GM23338 (cell line): ENCODE measurements around the gene EZR. TPM values are rescaled to one million over a fixed set of nuclear protein-coding genes. Genes with fewer than 3 reads are reported as not detected.
A peak's percentile ranks its signal among the peaks of the same experiment; 100 is the strongest.

Experiments
- ATAC-seq: fragments of 200-7000 bp; cut with Tn5 transposase; 3 replicates; pipeline ENCODE4 v1.9.1; 2020
- DNase-seq: peaks from one replicate; pipeline ENCODE4 v3.0.0-alpha.2; 2015; ENCODE audit warnings: low spot score
- H2AFZ ChIP-seq: fragments of 200-600 bp; sonication (generic); 2 replicates; pipeline ENCODE4 v1.8.0; 2016; ENCODE audit warnings: antibody characterized with exemption, mild to moderate bottlenecking, moderate library complexity
- H3F3A ChIP-seq: fragments of 200-600 bp; sonication (generic); replicated peaks from 2 replicates; pipeline ENCODE4 v1.8.0; 2017; ENCODE audit warnings: antibody characterized with exemption, mixed run types, low read depth
- H3K27ac ChIP-seq: fragments of 200-600 bp; sonication (generic); 2 replicates; pipeline ENCODE4 v1.6.1; 2016; ENCODE audit warnings: low read depth
- H3K27me3 ChIP-seq: fragments of 200-600 bp; sonication (generic); 2 replicates; pipeline ENCODE4 v1.8.0; 2016; ENCODE audit warnings: mild to moderate bottlenecking, mixed run types, moderate library complexity; ENCODE audit not compliant: insufficient read depth
- H3K36me3 ChIP-seq: fragments of 200-600 bp; sonication (generic); 2 replicates; pipeline ENCODE4 v1.8.0; 2016; ENCODE audit warnings: mild to moderate bottlenecking; ENCODE audit not compliant: insufficient read depth
- H3K4me1 ChIP-seq: fragments of 200-600 bp; sonication (generic); 2 replicates; pipeline ENCODE4 v1.8.0; 2016; ENCODE audit warnings: mild to moderate bottlenecking, moderate library complexity; ENCODE audit not compliant: insufficient read depth
- H3K4me2 ChIP-seq: fragments of 200-600 bp; sonication (generic); 2 replicates; pipeline ENCODE4 v1.7.1; 2017; ENCODE audit warnings: mixed run types
- H3K4me3 ChIP-seq: fragments of 200-600 bp; sonication (generic); 2 replicates; pipeline ENCODE4 v1.6.1; 2016; ENCODE audit warnings: mixed run types
- H3K79me2 ChIP-seq: fragments of 200-600 bp; sonication (generic); replicated peaks from 2 replicates; pipeline ENCODE4 v1.8.0; 2017; ENCODE audit warnings: mild to moderate bottlenecking; ENCODE audit not compliant: insufficient read depth
- H3K9me2 ChIP-seq: fragments of 200-600 bp; sonication (generic); 2 replicates; pipeline ENCODE4 v1.8.0; 2017; ENCODE audit not compliant: insufficient read depth
- H4K20me1 ChIP-seq: fragments of 200-600 bp; sonication (generic); replicated peaks from 2 replicates; pipeline ENCODE4 v1.8.0; 2017; ENCODE audit warnings: mild to moderate bottlenecking; ENCODE audit not compliant: insufficient read depth
- H3K27ac Mint-ChIP-seq: 2 replicates; pipeline ENCODE4 v1.8.0; 2020; ENCODE audit warnings: inconsistent platforms, mild to moderate bottlenecking, moderate library complexity, mixed read lengths
- H3K27me3 Mint-ChIP-seq: 3 replicates; pipeline ENCODE4 v1.8.0; 2022; ENCODE audit warnings: low read depth, mild to moderate bottlenecking, moderate library complexity, mixed read lengths, inconsistent platforms; ENCODE audit not compliant: insufficient read depth, poor library complexity
- H3K36me3 Mint-ChIP-seq: 3 replicates; pipeline ENCODE4 v1.8.0; 2021; ENCODE audit warnings: low read depth, mild to moderate bottlenecking, inconsistent platforms, moderate library complexity, mixed read lengths
- H3K4me1 Mint-ChIP-seq: 3 replicates; pipeline ENCODE4 v1.8.0; 2020; ENCODE audit warnings: mild to moderate bottlenecking, inconsistent platforms, mixed read lengths
- H3K4me3 Mint-ChIP-seq: 3 replicates; pipeline ENCODE4 v1.8.0; 2021; ENCODE audit warnings: moderate library complexity, mild to moderate bottlenecking, inconsistent platforms, mixed read lengths
- H3K9me3 Mint-ChIP-seq: 3 replicates; pipeline ENCODE4 v1.8.0; 2020; ENCODE audit warnings: moderate library complexity, mild to moderate bottlenecking, inconsistent platforms, mixed read lengths
- CREB1 ChIP-seq: fragments of 250-450 bp; sonication (Bioruptor Pico); IDR thresholded peaks from 2 replicates; pipeline ENCODE4 v1.5.0; 2020; ENCODE audit warnings: low read depth, mild to moderate bottlenecking, moderate library complexity
- CTCF ChIP-seq, 2 experiments: fragments of 200-600 bp in 1 of 2; sonication (generic) in 1 of 2; conservative IDR thresholded peaks; 2 replicates each; pipeline versions ENCODE4 v1.5.1 to v1.6.1; 2016 to 2017; ENCODE audit warnings: antibody characterized with exemption in 2 of 2, low read depth in 2 of 2, mild to moderate bottlenecking in 2 of 2, moderate library complexity in 1 of 2
- EZH2phosphoT487 ChIP-seq: fragments of 200-600 bp; sonication (generic); IDR thresholded peaks from one replicate; pipeline ENCODE4 v1.8.1; 2018; ENCODE audit warnings: antibody characterized with exemption; ENCODE audit not compliant: unreplicated experiment
- JUNB ChIP-seq: IDR thresholded peaks from one replicate; pipeline ENCODE4 v1.6.1; 2016; ENCODE audit warnings: antibody characterized with exemption; ENCODE audit not compliant: unreplicated experiment
- POLR2AphosphoS5 ChIP-seq: IDR thresholded peaks from 2 replicates; pipeline ENCODE4 v1.6.1; 2016; ENCODE audit warnings: antibody characterized with exemption, low read depth
- REST ChIP-seq: IDR thresholded peaks from one replicate; pipeline ENCODE4 v1.6.1; 2018; ENCODE audit warnings: antibody characterized with exemption; ENCODE audit not compliant: unreplicated experiment
- STAT1 ChIP-seq: IDR thresholded peaks from one replicate; pipeline ENCODE4 v1.6.1; 2016; ENCODE audit warnings: antibody characterized with exemption; ENCODE audit not compliant: unreplicated experiment
- ZNF114 ChIP-seq: fragments of 250-450 bp; sonication (Bioruptor Pico); IDR thresholded peaks from 2 replicates; pipeline ENCODE4 v1.5.0; 2020; ENCODE audit warnings: mild to moderate bottlenecking, moderate library complexity
- ZNF331 ChIP-seq: fragments of 250-450 bp; sonication (Bioruptor Pico); IDR thresholded peaks from 2 replicates; pipeline ENCODE4 v1.5.0; 2020; ENCODE audit warnings: low read depth, mild to moderate bottlenecking, moderate library complexity
- long read RNA-seq: library from polyadenylated mRNA; unstranded; transcript quantifications from one replicate; pipeline ENCODE4 v2.0.0, GENCODE V29; 2020; ENCODE audit not compliant: unreplicated experiment
- polyA plus RNA-seq: library from polyadenylated mRNA; unstranded; fragments of >200 nt; fragmentation: Nextera tagmentation; extraction: Ambion mirVana; gene quantifications from 2 replicates; pipeline ENCODE4 v1.2.1, GENCODE V29; 2016
- total RNA-seq: library from RNA; depleted of rRNA; stranded (reverse); fragments of >200 nt; shearing (Covaris generic); gene quantifications from 2 replicates; pipeline ENCODE4 v1.2.3, GENCODE V29; 2014; rRNA removed

The EZR gene
- total RNA-seq (208 and 209 TPM in 2 replicates), polyA plus RNA-seq (188 and 199 TPM in 2 replicates)
- long read RNA-seq, transcript EZR-202 (14 exons, 3,096 nt) = major isoform, 63 of 138 reads
- long read RNA-seq, transcript EZR-201 (13 exons, 3,068 nt) = minor isoform, 8 of 138 reads
- long read RNA-seq, partial matches to known transcripts = 58 of 138 reads
- long read RNA-seq, other reads (novel, unspliced or antisense) = 9 of 138 reads

GRCh38 chr6:158819213-158819976 lies at the start of gene EZR:
TSS of gene EZR (minus strand) at chr6:158819368. CDS start at chr6:158818093, 1,275 bp downstream.
- peaks cover 7% of the 10 kb centered on the region; the same call in 1 of the 2 replicates for H3K9me2 ChIP-seq
- peaks cover 41% of the 10 kb centered on the region for H3K79me2 ChIP-seq
- peaks cover 8% of the 10 kb centered on the region for H3K9me3 Mint-ChIP-seq
- H3K36me3 Mint-ChIP-seq = peaks cover 47% of the 10 kb centered on the region
- H3F3A ChIP-seq = peaks cover 17% of the 10 kb centered on the region
- ATAC-seq = peak; percentile 54
- peak within 1 kb of the TSS; percentile 23; the same call in 1 of the 2 replicates for H2AFZ ChIP-seq
- H3K27me3 ChIP-seq = peaks cover 11% of the 10 kb centered on the region
- peaks cover 36% of the 10 kb centered on the region for H3K4me1 ChIP-seq
- H3K4me1 Mint-ChIP-seq = peaks cover 36% of the 10 kb centered on the region
- peaks cover 33% of the 10 kb centered on the region for H4K20me1 ChIP-seq
- H3K27ac ChIP-seq = peak within 1 kb of the TSS; percentile 50
- no peak; a peak in 1 of 4 replicates for TF ChIP-seq CTCF (conservative IDR thresholded peaks at IDR 0.05; ENCODE audit: low read depth in 2 of 2)
- peak; percentile 90 for TF ChIP-seq POLR2AphosphoS5
- TF ChIP-seq ZNF114 (CRISPR knock-in tag) = no peak
- TF ChIP-seq CREB1 = peak; percentile 22; the same call in 1 of the 2 replicates
- no peak for TF ChIP-seq JUNB
- no peak for TF ChIP-seq ZNF331 (CRISPR knock-in tag)
- peaks cover 20% of the 10 kb centered on the region for H3K27me3 Mint-ChIP-seq
- peak within 1 kb of the TSS; percentile 73; the same call in 1 of the 2 replicates for H3K4me2 ChIP-seq
- H3K4me3 ChIP-seq = peak within 1 kb of the TSS; percentile 91
- H3K4me3 Mint-ChIP-seq = peak within 1 kb of the TSS; percentile 98
- no peak within 1 kb of the TSS for H3K27ac Mint-ChIP-seq
- DNase-seq = peak; percentile 91
- peaks cover 5% of the 10 kb centered on the region; the same call in 1 of the 2 replicates for H3K36me3 ChIP-seq

GRCh38 chr6:158868122-158868480 lies 48.9 kb upstream of the EZR start:
- H3K36me3 ChIP-seq = no peaks in the 10 kb centered on the region
- ATAC-seq (no peak), DNase-seq (no peak)
- H3K27me3 Mint-ChIP-seq = peaks cover 17% of the 10 kb centered on the region
- no peaks in the 10 kb centered on the region for H3K27me3 ChIP-seq
- peaks cover 23% of the 10 kb centered on the region for H3K4me1 Mint-ChIP-seq
- peaks cover 15% of the 10 kb centered on the region for H3F3A ChIP-seq
- peaks cover 10% of the 10 kb centered on the region for H3K9me2 ChIP-seq
- H4K20me1 ChIP-seq = no peaks in the 10 kb centered on the region
- no peak overlapping the region for H3K27ac Mint-ChIP-seq
- no peak overlapping the region for H3K4me3 Mint-ChIP-seq
- peaks cover 20% of the 10 kb centered on the region; the same call in 2 of the 3 replicates for H3K9me3 Mint-ChIP-seq
- H2AFZ ChIP-seq = no peak overlapping the region
- no peaks in the 10 kb centered on the region for H3K79me2 ChIP-seq
- H3K27ac ChIP-seq = no peak overlapping the region
- H3K4me3 ChIP-seq = no peak overlapping the region
- peaks cover 12% of the 10 kb centered on the region; the same call in 2 of the 3 replicates for H3K36me3 Mint-ChIP-seq
- H3K4me1 ChIP-seq = peaks cover 16% of the 10 kb centered on the region
- H3K4me2 ChIP-seq = no peak overlapping the region
- no peak for TF ChIP-seq EZH2phosphoT487
- TF ChIP-seq CREB1 = no peak
- TF ChIP-seq REST = no peak
- TF ChIP-seq POLR2AphosphoS5 = no peak
- TF ChIP-seq STAT1 = no peak
